COR-L47 (cell line): ENCODE results near the gene KRTAP12-3.
"Not testable (repeated sequence)": the region's sequence is repeated elsewhere in the genome, so short reads cannot be mapped to it uniquely, and the experiment has no call there.

Source experiments
- DNase-seq: peaks from one replicate; lab custom pipeline; 2025; lab: John Stamatoyannopoulos, UW

KRTAP12-3 gene

GRCh38 chr21:44650973-44651675 is 6.6 kb upstream of the KRTAP12-3 start:
- no peak for DNase-seq

DNA sequence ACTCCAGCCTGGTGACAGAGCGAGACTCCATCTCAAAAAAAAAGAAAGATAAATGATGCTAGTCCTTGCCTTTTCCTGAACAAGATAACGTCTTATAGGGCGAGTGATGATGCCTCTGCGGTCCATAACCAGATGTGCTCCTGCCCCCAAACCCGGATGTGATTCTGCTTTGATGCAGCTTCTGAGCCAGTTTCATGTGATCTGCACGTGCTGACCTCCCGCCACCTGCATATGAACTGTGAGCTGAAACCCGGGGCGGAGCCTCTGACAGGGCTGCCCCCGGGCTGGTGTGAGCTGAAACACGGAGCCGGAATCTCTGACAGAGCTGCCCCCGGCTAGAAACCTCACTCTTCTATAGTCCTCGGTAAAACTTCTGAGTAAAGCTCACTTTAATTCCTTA is 4.6 kb upstream of the KRTAP12-3 start:
- peak; percentile 16 for DNase-seq

DNA sequence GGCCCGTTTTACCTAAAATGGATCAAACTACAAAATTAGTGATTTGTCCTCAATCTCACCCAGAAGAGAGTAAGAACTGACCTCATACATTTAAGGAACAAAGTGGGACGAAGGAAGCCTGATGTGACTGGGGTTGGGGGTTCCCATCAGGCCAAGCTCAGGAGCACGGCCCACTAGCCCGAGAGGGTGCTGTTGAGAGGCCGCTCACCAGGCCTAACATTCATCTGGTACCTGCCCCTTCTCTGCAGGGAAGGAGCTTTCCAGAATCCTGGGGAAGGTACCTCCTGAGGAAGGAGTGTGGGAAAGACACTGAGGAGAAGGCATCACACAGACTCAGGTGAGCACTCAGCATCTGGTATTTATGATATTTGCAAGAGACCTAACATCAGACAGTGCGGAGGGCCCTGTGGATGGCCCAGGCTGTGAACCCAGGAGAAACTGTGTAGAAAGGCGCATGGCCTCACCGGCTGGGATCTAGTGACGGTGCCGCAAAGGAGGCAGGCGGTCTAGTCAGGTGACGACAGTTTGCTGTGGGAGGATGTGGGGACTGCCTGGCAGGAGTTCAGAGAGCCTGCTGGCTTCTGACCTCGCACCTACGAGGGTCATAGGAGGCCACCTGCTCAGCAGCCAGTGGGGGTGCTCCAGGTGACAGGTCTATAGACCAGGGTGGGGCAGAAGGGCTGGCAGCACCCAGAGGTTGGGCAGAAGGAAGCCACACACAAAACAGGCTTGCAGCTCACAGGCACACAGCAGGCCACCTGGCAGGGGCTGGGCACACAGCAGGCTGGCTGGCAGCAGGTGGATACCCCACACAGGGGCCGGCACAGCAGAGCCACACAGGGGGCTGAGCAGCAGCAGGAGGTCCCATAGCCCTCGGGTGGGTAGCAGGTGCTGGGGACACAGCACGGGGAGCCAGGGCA is 3.8 kb upstream of the KRTAP12-3 start:
- DNase-seq: peak; percentile 93

GRCh38 chr21:44654576-44655175 is 3.1 kb upstream of the KRTAP12-3 start, which contains the start of gene KRTAP12-4:
TSS of gene KRTAP12-4 (minus strand) at chr21:44654659. CDS start at chr21:44654614, 45 bp downstream.
- DNase-seq: no peak

DNA sequence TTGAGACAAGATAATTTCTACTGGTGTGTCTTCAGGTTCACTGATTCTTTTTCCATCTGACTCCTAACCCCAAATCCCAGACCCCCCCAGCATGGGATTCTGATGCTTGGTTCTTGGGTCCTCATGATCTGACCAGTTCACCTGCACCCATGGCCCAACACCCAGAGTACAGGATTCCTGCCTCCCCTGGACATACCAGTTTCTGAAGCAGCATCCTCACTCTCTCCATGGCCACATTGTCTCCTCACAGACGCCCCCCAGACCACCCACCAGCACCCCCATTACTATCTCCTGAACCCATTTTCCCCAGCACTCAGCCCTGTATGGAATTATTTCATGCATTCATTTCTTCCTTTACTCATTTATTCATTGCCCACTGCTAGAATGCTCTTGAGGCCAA is 864 bp upstream of the KRTAP12-3 start:
- DNase-seq: no peak

GRCh38 chr21:44658541-44658910 is 794 bp downstream of the KRTAP12-3 start:
- DNase-seq: no peak

DNA sequence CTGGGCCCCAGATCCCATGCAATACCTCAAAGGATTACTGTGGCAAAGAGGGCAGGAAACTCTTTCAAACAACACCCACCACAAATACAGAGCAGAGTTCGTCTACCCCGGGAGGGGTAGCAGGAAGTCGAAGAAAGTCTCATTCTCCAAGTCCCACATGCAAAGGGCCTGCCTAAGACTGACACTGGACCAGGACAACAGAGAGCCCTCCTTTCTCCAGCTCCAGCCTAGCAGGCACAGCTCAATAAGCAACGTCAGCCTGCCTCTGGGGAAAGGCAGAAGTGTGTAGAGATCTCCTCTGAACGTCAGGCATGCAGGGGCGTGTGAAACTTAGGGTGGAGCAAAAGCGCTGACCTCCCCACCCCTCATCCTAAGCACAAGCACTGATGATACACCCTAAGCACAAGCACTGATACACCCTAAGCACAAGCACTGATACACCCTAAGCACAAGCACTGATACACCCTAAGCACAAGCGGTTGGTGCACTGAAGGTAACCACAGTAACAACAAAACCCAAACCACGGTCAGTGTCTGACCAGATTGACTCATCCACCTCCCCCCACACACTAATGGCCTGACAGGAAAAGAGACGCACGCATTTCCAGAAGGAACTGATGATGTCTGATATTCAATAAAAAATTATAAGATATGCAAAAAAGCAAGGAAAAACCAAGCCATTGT is 1.3 kb downstream of the KRTAP12-3 start:
- no peak for DNase-seq

DNA sequence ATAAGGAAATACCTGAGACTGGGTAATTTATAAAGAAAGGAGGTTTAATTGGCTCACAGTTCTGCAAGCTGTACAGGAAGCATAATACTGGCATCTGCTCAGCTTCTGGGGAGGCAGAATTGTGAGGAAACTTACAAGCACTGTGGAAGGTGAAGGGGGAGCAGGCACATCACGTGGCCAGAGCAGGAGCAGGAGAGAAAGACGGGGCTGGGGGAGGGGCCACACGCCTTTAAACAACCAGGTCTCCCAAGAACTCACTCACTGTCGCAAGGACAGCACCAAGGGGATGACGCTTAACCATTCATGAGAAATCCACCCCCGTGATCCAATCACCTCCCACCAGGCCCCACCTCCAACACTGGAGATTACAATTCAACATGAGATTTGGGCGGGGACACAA is 3.8 kb downstream of the KRTAP12-3 start:
- DNase-seq: not testable (repeated sequence)

- DNase-seq: no peak
Measured at GRCh38 chr21:44664691-44665090, 7.0 kb downstream of the KRTAP12-3 start.

GRCh38 chr21:44666401-44667320 is 8.9 kb downstream of the KRTAP12-3 start, which contains the start of gene KRTAP12-2:
TSS of gene KRTAP12-2 (minus strand) at chr21:44666927. CDS start at chr21:44666886, 41 bp downstream.
- DNase-seq: peak; percentile 92

GRCh38 chr21:44667612-44668011 is 9.9 kb downstream of the KRTAP12-3 start:
- DNase-seq: no peak

GRCh38 chr21:44670642-44671432 is 13.1 kb downstream of the KRTAP12-3 start:
- DNase-seq: no peak

- no peak for DNase-seq
Measured at GRCh38 chr21:44671911-44672310, 14.2 kb downstream of the KRTAP12-3 start.

DNA sequence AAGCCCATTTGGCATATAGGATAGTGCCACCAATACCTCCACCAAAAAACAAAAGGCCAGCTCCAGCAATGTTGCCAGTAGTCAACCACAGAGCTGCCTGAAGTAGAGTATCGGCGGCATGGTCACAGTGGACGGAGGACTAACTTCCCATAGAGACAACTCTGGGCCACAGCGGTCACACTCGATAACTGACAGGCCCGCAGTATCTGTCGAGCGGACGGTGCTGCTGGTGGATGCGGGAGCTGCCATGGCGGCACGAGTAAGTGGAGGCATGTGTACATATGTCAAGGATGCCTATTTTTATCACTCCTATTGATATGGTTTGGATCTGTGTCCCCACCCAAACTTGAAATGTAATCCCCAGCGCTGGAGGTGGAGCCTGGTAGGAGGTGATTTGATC is 20.1 kb downstream of the KRTAP12-3 start:
- DNase-seq: no peak

- no peak for DNase-seq
Measured at GRCh38 chr21:44681152-44681551, 23.4 kb downstream of the KRTAP12-3 start.

GRCh38 chr21:44681861-44682579 is 24.3 kb downstream of the KRTAP12-3 start, which contains the start of gene KRTAP12-1:
TSS of gene KRTAP12-1 (minus strand) at chr21:44682163. CDS start at chr21:44682123, 40 bp downstream.
- peak; percentile 97 for DNase-seq

GRCh38 chr21:44682580-44683151 is 24.9 kb downstream of the KRTAP12-3 start:
- DNase-seq: no peak

DNA sequence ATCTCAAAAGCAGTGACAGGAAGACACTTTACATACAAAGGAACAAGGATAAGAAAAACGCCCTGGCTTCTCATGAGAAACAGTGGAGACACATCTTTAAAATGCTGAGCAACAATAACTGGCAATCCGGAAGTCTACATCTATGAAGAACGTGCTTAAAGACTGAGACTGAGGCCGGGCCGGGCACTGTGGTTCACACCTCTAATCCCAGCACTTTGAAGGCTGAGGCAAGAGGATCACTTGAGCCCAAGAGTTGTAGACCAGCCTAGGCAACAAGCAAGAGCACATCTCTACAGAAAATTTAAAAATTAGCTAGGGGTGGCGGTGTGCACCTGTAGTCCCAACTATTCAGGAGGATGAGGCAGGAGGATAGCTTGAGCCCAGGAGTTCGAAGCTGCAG is 26.3 kb downstream of the KRTAP12-3 start:
- DNase-seq: no peak

DNA sequence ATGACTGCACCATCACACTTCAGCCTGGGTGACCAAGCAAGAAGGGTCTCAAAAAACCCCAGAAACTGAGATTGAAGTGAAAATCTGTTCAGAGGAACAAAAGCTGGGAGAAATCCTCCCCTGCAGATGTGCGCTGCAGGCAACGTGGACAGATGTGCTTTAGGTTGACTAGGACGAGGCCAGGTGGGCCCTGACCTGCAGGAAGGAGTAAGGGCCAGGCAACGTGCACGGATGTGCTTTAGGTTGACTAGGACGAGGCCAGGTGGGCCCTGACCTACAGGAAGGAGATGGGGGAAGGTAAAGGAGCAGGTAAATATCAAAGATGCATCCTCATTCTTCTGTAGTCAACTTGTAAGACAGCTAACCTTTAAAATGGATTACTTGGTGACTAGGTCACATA is 26.8 kb downstream of the KRTAP12-3 start:
- no peak for DNase-seq
